Stimulated activated CD4-positive, alpha-beta T cell treated with anti-CD3 and anti-CD28 coated beads, Interleukin-12 subunit alpha, Interleukin-12 subunit beta, amount 100 ng/mL, for 48 hours (primary cell): Measurements from ENCODE around the gene KDM3A.
"Not testable (repeated sequence)": the region's sequence is repeated elsewhere in the genome, so short reads cannot be mapped to it uniquely, and the experiment has no call there.

ENCODE experiments used
- DNase-seq, 3 donors: peaks; one replicate each; pipeline ENCODE4 v3.0.0-alpha.2; 2020; ENCODE audit warnings: low read depth in 2 of 3, low spot score in 1 of 3

Gene KDM3A

GRCh38 chr2:86471637-86472036 is 30.5 kb downstream of the KDM3A start:
- no peak for DNase-seq

GRCh38 chr2:86476092-86476491 is 34.9 kb downstream of the KDM3A start:
- DNase-seq = no peak

DNA sequence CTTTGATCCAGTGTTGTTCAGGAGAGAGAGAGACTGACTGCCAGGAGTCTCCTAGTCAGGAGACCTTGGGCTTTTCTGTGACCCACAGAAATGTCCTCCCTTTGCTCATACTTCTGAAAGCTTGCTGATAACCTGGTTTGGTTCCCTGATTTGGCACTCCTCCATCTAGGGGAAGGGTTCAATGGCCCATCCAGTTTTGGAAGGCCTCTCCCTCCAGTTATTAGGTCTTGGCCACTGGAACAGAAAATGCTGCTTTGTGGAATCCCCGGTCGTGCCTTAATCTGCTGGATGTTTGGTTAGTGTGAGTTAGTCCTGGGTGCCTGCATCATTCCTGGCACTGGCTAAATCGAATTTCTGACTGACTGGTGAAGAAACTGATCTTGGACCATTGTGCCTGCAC is 35.7 kb downstream of the KDM3A start:
- no peak for DNase-seq

DNA sequence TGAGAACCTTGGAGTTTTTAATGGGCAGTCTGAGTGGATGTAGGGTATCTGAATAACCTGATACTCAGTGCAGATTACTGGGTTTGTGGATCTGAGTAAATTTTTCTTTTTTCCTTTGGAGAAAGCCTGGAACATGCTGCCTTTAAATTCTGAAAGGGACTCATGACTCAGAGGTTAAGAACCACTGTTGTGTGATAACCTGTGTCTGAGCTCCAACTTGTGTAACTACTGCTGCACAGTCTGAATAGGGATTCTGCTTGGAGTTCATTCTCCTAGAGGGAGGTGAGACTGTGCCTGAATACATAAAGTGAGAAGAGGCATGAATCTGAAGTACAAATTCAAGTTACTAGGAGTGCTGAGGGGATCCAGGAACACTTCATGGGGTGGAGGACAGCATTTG is 36.2 kb downstream of the KDM3A start:
- DNase-seq = no peak

DNA sequence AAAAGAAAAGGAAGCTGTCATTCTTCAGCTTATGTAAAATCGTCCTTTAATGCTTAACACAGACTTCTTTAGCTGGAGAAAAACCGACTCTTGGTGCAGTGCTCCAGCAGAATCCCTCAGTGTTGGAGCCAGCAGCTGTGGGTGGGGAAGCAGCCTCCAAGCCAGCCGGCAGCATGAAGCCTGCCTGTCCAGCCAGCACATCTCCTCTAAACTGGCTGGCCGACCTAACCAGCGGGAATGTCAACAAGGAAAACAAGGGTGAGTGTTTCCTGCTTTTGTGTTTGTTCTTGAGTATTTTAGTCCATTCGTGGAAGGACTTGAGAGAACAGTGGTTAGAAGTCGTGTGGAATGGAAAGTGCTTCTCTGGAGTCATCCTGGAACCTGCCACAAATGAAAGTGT is 38.9 kb downstream of the KDM3A start:
- DNase-seq = no peak

- DNase-seq = no peak
Observed at GRCh38 chr2:86482034-86482433, 40.9 kb downstream of the KDM3A start.

GRCh38 chr2:86484385-86484784 is 43.2 kb downstream of the KDM3A start:
- no peak for DNase-seq

- DNase-seq = no peak
Observed at GRCh38 chr2:86485103-86485502, 43.9 kb downstream of the KDM3A start.

DNA sequence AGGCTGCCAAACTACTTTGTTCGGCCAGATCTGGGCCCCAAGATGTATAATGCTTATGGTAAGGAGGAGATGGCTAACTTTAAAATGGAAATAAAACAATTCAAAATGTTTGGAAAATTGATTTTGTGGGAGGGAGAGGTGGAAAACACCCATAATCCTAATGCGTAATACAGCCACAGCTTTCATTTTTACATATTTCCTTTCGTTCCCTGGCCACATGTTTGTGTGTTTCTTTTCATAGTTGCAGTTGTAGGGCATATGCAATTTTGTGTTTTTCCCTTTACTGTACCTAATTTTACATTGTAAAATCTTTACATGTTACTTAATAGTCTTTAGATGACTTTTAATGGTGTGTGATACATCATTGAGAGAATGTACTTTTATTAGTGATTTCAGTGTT is 44.6 kb downstream of the KDM3A start:
- DNase-seq = no peak

- DNase-seq = no peak
Observed at GRCh38 chr2:86487062-86487461, 45.9 kb downstream of the KDM3A start.

GRCh38 chr2:86488561-86489250 is 47.5 kb downstream of the KDM3A start:
- no peak for DNase-seq

GRCh38 chr2:86489542-86489941 is 48.4 kb downstream of the KDM3A start:
- no peak for DNase-seq

DNA sequence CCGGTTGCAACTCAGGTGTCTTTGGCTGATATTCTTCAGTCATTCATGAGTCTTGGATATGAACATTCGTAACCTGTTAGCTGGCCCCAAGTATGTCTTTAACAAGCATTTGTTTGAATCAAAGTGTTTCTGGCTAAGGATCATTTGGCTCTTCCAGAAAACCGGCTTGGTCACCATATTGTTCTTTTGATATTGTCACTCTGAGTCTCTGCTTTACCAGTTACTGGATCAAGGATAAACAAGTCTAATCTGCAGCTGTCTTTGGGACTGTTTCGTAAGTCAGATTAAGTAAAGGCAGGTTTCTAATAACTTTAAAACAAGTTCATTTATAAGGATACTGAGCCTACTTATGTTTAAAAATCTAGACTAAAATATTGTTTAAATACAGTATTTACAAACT is 49.1 kb downstream of the KDM3A start:
- DNase-seq = no peak

GRCh38 chr2:86491088-86491487 is 49.9 kb downstream of the KDM3A start:
- DNase-seq = no peak

DNA sequence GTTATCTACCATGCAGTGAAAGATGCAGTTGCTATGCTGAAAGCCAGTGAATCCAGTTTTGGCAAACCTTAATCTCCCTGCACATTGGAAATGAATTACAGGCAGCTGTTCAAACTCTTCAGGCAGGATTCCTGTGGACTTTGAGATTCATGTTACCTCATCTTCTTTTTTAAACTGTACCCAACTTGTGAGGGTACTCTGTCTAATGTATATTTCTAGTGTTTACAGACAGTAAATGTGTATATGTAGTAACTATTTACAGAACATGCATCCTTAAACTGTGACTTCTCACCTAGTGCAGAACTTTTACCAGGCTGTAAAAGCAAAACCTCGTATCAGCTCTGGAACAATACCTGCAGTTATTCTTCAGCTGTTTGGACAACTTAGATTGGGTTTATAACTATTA is 50.9 kb downstream of the KDM3A start:
- DNase-seq = no peak

GRCh38 chr2:86496391-86496790 is 55.2 kb downstream of the KDM3A start:
- DNase-seq = not testable (repeated sequence)

GRCh38 chr2:86498468-86499260 is 57.5 kb downstream of the KDM3A start:
- DNase-seq = no peak

DNA sequence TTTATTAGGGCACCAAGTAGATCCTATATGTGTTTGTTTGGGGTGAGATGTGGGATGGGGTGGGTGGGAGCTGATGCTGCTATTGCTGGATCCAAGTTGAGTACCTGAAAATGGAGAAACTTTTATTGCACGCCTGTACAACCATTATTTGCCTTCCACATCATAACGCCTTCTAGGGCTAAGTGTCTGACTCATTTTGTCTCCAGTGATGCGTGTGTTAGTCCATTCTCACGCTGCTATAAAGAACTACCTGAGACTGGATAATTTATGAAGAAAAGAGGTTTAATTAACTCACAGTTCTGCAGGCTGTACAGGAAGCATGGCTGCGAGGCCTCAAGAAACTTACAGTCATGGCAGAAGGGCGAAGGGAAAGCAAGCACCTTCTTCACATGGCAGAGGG is 58.2 kb downstream of the KDM3A start:
- DNase-seq = no peak

GRCh38 chr2:86500325-86501083 is 59.3 kb downstream of the KDM3A start:
- no peak for DNase-seq

DNA sequence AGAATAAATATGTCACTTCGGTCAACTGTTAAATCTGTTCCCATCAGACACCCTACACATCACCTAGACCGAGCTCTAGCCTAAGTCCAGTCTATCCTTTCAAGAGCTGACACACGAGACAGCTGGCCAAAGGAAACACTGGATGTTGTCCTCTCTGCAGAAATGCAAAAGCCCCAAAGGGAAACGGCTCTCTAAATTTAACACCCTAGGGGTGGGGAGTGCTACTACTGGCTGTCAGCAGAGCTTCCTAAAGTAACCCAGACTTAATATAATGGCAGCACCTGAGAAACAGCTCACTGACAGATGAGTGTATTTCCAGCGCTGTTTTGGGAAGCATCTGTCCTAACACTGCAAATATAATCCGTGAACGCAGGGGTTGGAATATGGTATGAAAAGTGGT is 66.4 kb downstream of the KDM3A start:
- no peak for DNase-seq

GRCh38 chr2:86510436-86510933 is 69.3 kb downstream of the KDM3A start:
- no peak for DNase-seq

- DNase-seq = no peak
Observed at GRCh38 chr2:86512034-86512433, 70.9 kb downstream of the KDM3A start.
